GM18867 (cell line): ENCODE results near the gene MMP1.

ENCODE experiments used
- ATAC-seq: cut with Tn5 transposase; IDR thresholded peaks from one replicate; pipeline ENCODE4 v1.9.1; 2021; ENCODE audit warnings: mild to moderate bottlenecking, moderate library complexity; ENCODE audit not compliant: unreplicated experiment

The MMP1 gene

DNA sequence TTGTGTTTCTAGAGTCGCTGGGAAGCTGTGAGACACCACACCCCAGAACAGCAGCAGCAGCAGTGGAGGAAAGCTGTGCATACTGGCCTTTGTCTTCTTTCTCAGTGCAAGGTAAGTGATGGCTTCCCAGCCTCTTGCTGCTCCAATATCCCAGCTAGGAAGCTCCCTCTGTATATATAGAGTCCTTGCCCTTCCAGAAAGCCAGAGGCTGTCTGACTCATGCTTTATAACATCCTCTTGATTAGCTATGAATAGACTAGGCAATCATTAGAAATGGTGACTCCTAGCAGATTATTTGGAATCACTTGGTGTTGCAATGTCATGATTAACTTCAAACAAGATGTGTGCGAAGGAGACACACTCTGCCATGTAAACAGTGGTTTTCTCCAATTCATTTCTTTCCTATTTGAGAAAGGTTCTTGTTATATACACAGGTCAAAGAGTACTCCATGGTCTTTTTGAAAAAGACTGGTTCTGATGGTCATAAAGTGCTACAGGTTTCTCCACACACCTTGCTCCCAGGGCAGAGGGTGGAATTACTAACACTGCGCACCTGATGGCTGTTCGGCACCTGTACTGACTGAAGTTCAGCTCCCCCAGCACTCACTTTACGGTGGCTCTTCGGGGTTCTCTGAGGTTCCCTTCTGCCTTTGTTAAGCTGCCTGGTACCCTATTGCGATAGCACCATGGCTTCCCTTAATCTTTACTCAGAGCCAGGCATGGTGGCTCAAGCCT, at the start of gene MMP1:
Gene MMP1 (minus strand): TSS at position 149 of the 735 bp plus-strand sequence. CDS start 68 bp downstream, at position 81.
- no peak for ATAC-seq

DNA sequence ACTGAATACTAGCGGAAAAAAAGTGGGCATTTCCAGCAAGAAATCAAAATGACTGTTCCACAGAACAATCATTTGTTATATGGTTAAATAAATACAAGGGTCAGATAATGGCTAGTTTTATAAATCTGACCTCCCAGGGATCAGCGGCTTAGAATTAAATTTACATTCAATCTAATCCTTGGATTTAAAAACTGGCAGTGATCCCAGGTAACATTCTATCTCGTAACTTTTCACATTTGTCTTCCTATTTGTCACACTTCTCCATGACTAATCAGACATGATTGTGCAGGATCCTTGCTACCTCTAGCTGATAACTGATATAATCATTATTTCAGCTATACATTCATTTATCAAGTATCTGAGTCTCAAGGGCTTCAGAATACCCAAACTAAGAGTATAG, 48.3 kb upstream of the MMP1 start:
- ATAC-seq = no peak

DNA sequence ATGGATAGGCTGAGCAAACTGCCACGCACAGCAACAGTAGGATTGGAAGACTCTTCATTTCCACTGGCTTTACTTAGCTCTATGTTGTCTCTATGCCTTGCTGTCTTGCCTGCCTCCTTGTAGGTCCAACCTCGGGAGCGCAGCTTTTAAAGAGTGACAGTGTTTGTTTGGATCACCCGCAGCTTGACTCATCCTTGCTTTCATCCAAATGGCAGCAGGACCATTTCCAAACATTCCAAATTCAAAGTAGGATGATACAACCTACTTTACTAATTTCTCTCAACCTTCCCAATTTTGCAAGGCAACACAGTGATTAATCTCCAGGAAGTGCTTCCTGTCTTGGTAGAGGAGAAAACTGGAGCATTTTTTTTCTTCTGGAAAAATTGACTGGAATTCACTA, 45.5 kb upstream of the MMP1 start, which contains the start of gene MMP3:
Gene MMP3 (minus strand): TSS at position 121 of the 400 bp plus-strand sequence. CDS start 63 bp downstream, at position 58.
- no peak for ATAC-seq

DNA sequence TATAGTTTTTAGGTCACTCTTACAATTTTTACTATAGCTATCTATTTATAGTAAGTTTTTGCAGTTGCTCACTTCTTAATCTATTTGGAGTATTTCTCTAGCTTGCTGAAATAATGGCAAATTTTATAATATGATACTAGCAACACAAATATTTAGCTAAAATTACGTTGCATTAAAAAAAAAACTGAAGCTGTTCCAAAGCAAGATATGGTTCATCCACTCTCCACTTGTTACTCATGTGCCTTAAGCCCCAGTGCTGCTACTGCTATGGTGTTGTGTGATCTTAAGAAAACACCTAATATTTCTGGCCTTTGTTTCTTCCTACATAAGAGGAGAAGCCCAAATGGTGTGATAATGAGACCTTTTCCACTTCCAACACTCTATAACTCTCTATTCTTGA, 45.0 kb upstream of the MMP1 start:
- ATAC-seq = no peak

DNA sequence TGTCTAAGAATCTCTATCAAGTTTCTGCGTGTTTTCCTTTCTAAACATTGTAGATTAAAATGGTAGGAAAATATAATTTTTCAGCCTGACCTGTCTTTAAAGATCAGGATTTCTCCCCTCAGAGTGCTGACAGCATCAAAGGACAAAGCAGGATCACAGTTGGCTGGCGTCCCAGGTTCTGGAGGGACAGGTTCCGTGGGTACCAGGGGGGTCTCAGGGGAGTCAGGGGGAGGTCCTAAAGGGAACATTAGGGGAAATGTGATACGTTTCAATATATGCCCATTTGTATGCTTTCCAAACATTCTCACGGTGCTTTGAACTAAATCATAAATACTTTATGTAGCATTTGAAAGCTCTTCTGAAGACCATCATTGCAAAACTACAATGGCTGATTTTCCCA, 42.1 kb upstream of the MMP1 start:
- ATAC-seq = no peak

DNA sequence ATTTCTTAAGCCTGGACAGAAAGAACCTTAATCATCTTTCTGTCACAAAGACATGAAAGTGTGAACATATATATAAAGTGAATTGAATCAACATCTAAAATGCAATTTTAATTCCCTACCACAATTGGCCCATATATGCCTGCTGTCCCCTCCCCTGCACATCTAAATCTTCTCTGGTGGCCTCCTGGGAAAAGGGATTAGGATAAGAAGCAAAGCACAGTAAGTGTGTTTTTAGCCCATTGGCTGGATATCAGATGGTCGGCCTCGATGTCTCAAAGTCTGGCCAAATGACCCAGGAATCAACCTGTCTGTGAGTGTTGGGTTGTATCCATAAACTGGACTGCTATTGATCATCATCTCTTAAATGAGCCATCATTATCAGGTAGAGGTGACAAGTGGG, 39.7 kb upstream of the MMP1 start:
- ATAC-seq = no peak

DNA sequence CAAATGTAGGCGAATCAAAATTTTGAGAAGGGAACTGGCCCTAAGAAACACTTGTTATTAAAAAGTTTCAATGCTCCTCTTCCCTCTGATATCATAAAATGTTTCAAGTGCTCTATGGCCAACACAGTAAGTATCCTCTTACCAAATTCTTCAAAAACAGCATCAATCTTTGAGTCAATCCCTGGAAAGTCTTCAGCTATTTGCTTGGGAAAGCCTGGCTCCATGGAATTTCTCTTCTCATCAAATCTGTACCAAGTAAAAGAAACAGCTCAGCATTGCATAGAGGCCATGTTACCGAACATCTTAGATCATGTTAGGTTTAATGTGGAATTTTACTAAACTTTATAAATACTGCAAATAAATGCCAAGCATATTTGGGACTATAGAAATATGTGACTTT, 39.2 kb upstream of the MMP1 start:
- no peak for ATAC-seq

DNA sequence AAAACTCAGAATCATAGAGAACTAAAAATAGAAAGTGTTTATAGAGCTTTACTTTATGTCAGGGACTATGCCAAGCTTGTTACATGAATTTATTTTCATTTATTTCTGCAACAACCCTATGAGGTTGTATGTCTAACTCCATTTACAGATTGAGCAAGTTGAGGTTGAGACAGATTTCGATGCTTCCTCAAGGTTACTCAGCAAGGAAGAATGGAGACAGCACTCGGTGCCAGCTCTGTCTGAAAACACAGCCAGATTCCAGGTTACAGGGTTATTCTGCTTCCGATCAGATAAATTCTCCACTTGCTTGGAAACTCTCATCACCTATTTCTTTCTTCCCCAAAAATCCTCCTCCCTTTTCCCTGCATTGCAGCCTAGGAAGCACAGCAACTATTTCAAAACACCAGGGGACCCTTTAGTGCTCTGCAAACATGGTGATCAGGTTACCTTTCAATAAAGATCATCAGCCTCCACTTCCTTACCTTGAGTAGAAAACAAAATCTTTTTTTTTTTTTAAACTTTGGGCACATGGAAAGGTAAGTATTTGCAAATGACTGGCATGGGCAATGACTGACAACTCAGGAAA, 38.4 kb upstream of the MMP1 start:
- no peak for ATAC-seq

DNA sequence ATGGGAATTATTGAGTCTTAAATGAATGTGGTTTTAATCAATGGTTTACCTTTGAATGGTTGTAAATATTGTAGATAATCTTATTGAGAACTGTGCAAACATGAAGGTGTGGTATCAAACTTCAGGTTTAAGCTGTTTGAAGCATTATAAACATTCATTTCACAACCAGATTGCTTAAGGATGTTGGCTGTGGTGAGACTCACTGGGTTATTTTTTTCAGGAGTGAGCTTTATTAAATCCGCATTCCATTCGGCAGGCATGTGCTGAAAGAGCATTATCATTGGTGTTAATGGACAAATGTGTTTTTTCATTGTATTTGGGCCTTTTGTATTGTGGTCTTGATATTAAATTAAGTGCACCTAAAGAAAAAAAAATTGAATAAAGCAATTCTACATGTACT, 35.8 kb upstream of the MMP1 start:
- no peak for ATAC-seq

DNA sequence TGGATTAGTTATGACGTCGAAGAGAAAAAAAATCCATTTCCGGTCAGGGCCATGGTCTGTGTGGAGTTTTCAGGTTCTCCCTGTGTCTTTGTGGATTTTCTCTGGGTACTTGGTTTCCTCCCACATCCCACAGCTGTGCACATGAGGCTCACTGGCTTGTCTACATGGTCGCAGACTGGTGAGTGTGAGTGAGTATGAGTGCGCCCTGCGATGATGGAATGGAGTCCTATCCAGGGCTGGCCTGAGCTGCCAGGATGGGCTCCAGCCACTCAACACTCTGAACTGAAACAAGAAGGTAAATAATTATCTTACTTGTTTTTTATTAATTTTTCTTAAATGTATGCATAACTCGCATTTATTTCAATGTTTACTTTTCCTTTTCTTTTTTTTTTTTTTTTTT, 34.7 kb upstream of the MMP1 start:
- no peak for ATAC-seq

DNA sequence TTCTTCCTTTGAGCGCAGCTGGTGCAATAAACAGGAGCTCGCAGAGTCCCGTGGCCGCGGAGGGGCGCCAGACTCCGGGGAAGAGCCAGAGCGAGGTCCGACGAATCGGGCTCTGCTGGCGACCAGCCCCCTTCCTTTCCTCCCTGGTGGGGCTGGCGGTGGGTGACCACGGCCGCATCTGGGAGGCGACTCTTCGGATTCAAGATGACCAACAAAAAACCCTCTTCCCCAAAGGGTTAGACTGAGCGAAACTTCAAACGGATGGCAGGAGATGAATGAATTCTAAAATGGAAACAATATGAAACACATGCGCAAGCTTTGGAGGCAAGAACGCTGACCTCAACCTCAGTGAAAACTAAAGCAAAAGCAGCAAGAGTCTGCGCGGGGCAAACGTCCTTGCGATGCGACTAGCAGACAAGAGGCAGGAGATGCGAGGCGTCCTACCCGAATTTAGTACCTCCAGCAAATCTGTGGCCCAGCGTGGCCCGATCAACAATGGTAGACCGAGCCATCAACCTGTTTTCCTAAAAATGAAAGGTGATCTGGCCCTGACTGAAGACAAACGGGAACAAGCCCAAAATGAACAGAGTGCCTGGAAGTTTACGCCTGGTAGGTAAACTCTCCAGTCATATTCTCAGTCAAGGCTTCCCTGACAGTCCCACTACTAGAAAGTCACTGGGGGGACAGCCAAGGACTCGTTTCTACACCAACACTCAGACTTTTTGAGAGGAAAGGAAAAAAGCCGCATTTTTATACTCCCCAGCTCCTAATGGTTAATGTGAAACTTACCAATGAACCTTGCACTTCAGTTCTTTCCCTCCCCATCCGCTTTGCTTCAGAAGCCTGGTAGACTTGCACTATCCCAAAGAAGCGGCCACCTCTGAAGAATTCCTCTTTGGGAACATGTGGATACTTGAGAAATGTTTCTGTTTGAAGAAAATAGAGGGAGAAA, 33.8 kb upstream of the MMP1 start:
- ATAC-seq = no peak

DNA sequence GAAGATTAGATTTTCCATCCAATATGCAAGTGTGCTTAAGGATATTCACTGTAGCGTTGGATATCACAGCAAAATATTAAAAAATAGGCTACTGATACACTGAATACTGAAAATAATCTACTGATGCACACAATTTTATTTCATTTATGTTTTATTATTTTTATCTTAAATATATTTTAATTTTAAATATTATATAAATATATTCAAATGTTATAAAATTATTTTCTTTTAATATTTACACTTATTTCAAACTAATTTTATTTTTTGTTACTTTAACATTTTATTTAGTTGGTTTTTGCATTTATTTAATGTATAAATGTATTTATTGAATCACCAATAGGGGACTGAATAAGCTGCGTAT, 33.1 kb upstream of the MMP1 start:
- ATAC-seq = no peak

DNA sequence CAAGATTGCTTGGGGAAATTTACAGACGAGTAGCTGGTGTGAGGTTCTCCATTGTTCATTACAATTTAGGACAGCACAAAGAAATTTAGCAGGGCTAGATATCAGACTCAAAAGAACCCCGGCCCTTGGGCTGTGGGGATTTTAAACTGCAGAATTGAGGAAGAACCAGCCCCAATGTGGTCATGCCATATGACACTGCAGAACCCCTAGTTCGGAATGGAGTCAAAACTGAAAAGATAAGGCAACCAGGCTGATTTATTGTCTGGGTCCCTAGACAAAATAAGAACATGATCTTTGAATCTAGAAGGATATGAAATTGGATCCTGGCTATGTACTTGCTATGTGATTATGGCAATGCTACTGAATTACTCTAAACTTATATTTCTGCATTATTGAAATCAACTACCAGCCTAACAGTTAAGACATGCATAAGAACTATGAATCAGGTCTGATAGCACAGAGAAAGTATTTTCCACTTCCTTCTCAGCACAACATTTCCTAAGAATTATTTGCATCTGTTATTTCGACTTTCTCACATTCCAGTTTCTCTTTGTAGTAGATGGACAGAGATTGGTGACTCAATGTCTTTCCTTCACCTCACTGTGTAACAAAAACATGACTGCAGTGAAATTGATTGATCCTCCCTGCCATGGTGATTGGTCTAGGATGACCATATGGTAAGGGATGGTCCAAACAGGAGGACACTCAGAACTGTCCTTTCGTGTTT, 32.2 kb upstream of the MMP1 start:
- no peak for ATAC-seq

DNA sequence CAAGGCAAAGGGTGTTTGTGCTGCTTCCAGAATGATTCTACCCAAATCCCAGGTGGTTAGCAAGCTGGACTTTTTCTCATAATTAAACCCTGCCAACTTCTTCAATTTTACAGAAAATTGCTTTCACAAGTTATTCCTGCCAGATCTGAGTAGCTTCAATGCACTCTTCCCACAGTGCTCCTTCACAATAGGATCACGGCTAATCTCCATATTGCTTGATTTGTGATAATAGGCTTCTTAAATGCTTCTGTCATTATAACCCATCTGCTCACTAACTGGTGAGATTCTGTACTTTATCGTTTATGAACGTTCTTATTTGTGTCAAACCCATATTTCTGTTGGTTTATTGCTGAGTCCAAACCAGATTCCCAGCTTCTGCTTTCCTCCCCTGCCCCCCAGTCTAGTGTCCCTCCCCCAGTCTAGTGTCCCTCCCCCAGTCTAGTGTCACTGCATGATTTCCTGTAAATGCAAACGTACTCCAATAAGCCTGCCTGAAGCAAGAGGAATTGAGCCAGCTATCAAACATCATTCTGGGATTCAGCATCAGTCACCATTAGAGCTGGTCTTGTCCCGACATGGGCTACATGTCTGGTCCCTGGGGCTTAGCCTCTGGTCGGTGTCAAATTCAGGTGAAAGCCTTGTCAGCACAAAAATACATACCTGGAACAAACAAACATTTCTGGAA, 31.5 kb upstream of the MMP1 start:
- no peak for ATAC-seq

DNA sequence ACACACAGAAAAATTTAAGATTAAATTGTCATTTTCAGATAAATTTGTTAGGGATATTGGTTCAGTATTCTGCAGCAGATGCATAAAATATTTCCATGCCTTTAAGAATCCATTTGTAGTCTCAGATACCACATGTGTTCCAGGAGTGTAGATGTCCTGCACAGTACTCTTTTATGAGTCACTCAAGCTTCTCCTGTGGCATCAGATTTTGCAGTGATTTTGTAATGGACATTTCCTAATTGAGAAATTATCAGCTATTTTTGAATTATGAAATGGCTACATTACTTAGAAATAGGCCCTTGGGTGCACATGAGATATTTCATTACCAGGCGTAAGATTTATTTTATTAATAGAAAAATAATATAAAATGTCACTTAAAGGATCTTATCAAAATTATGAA, 26.6 kb upstream of the MMP1 start:
- ATAC-seq = no peak

DNA sequence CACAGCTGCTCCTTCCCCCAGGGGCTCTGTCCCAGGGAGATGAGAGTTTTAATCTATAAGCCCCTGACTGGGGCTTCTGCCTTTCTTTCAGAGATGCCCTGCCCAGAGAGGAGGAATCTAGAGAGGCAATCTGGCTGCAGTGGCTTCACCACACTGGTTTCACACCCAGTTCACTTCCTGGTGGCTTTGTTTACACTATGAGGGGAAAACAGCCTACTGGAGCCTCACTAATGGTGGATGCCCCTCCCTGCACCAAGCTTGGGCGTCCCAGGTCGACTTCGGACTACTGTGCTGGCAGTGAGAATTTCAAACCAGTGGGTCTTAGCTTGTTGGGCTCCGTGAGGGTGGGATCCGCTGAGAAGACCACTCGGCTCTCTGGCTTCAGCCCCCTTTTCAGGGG, 21.5 kb upstream of the MMP1 start:
- ATAC-seq = no peak

DNA sequence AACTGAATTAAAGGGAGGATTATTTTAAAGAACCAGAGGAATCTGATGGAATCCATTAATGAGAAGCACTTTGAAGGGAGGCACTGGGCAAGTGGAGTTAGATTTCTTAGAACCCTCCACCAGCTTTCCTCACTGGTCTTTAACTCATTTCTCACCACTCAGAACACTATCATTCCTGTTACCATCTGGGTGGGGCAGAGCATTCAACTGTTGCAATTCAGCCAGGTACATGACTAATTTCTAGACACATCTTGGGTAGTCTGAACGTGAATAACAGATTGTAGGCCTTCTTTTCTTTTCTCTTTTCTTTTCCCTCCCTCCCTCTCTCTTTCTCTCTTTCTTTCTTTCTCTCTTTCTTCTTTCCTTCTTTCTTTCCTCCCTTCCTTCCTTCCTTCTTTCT, 15.5 kb upstream of the MMP1 start:
- no peak for ATAC-seq

DNA sequence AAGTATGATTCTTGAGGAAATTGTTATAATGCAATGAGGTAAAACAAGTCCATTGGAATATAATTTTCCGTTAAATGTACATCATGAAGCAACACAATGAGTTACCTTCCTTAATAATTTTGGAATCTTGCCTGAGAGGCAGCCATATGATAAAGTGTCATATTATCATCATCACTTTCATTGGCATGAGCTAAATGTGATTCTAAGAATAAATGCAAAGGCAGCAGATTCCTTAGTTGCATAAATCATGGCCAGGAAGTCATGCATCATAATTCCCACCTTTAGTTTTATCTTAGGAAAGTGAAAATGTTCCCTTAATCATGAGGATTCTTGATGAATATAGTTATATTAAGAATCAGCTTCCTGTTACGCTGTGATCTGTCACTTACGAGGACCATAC, 14.2 kb upstream of the MMP1 start:
- ATAC-seq = no peak

DNA sequence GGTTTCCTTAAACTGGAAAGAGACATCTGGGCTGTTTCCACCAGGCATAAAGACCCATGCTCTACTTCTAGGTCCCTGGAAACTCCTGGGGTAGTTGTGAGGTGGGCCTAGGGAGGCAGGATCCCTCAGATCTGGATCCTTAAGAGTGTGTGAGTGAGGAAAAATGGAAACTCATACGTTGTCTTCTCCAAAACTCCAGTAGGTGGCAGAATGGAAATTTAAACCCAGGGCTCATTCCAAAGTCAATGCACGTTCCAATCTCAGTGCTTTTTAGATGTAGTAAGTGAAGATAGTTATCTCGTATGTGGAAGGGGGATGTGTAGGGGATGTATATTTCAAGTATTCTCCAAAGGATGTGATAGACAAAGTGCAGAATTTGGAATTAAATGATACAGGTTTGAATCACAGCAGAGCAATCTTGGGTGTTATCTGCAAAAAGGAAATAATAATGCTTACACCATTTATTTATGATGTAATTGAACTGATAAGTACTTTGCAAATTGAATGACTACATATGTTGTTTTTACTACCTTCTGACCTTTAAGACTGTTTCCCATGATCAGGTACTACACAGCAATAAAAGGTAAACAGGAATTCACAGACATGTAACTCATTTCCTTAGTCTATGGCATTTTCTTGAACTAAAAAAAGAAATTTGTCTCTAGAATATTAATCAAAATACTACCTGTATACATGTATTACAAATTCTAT, 13.1 kb upstream of the MMP1 start:
- ATAC-seq = no peak

DNA sequence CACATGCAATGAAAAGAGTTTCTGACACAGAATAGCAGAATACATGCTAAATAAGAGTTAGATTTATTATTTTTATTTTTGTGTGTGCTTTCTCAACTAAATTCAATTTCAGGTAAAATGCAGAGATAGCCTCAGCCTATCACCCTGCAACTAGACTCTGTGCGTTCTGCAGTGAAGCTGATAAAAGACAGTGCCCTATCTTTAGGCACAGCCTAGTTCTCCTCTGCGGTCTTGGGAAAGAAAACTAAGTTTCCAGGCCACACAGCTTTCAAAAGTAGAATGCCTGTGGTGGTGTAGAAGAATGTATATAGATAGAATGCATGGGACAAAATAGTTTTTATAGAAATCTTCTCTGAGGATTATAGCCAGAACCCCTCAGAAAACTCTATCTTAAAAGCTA, 12.0 kb upstream of the MMP1 start:
- ATAC-seq = no peak
